Neural cell (in vitro differentiated cells): ENCODE results near the gene MAMDC4. TPM values are rescaled to one million over a fixed set of nuclear protein-coding genes. Genes with fewer than 3 reads are reported as not detected.

Experiments used
- H2AFZ ChIP-seq: fragments of 200-600, 300-800 bp; sonication (generic), shearing (Covaris generic); 2 replicates; pipeline ENCODE4 v1.6.0; 2014; ENCODE audit warnings: low read depth, mild to moderate bottlenecking, antibody characterized with exemption, low read length, moderate library complexity
- H3F3A ChIP-seq: fragments of 200-600 bp; shearing (Covaris generic); 2 replicates; pipeline ENCODE4 v1.6.1; 2016; ENCODE audit warnings: mild to moderate bottlenecking, moderate library complexity, mixed read lengths, antibody characterized with exemption, low read length; ENCODE audit not compliant: insufficient read depth, poor library complexity, severe bottlenecking
- H3K27ac ChIP-seq: fragments of 200-600, 300-800 bp; sonication (generic), shearing (Covaris generic); 2 replicates; pipeline ENCODE4 v1.5.1; 2014; ENCODE audit warnings: mild to moderate bottlenecking, low read length, moderate library complexity
- H3K27me3 ChIP-seq: fragments of 300-800, 200-600 bp; sonication (generic), shearing (Covaris generic); 2 replicates; pipeline ENCODE4 v1.6.0; 2014; ENCODE audit warnings: mild to moderate bottlenecking, low read depth, low read length, moderate library complexity; ENCODE audit not compliant: insufficient read depth
- H3K36me3 ChIP-seq: fragments of 300-800, 200-600 bp; sonication (generic), shearing (Covaris generic); 2 replicates; pipeline ENCODE4 v1.5.1; 2014; ENCODE audit warnings: mild to moderate bottlenecking, antibody characterized with exemption, low read length, moderate library complexity; ENCODE audit not compliant: insufficient read depth
- H3K4me2 ChIP-seq: fragments of 300-800, 200-600 bp; sonication (generic), shearing (Covaris generic); 2 replicates; pipeline ENCODE4 v1.6.0; 2014; ENCODE audit warnings: mild to moderate bottlenecking, low read length
- H3K4me3 ChIP-seq: fragments of 300-800, 200-600 bp; sonication (generic), shearing (Covaris generic); 2 replicates; pipeline ENCODE4 v1.5.1; 2014; ENCODE audit warnings: mild to moderate bottlenecking, low read length, moderate library complexity
- H3K79me2 ChIP-seq: fragments of 200-600 bp; shearing (Covaris generic); replicated peaks from 2 replicates; pipeline ENCODE4 v1.6.0; 2014; ENCODE audit warnings: mild to moderate bottlenecking, low read length, moderate library complexity; ENCODE audit not compliant: insufficient read depth
- H3K9ac ChIP-seq: fragments of 300-800, 200-600 bp; sonication (generic), shearing (Covaris generic); 2 replicates; pipeline ENCODE4 v1.6.1; 2016; ENCODE audit warnings: mild to moderate bottlenecking, low read length, mixed read lengths
- H3K9me2 ChIP-seq: fragments of 200-600 bp; shearing (Covaris generic); 2 replicates; pipeline ENCODE4 v1.6.1; 2016; ENCODE audit warnings: mild to moderate bottlenecking, low read length, mixed read lengths; ENCODE audit not compliant: insufficient read depth
- H3K9me3 ChIP-seq: fragments of 200-600, 300-800 bp; sonication (generic), shearing (Covaris generic); 2 replicates; pipeline ENCODE4 v1.6.1; 2016; ENCODE audit warnings: mild to moderate bottlenecking, mixed run types, low read length, moderate library complexity, mixed read lengths
- H4K20me1 ChIP-seq: fragments of 200-600 bp; shearing (Covaris generic); 2 replicates; pipeline ENCODE4 v1.6.1; 2016; ENCODE audit warnings: mild to moderate bottlenecking, mixed run types; ENCODE audit not compliant: insufficient read depth
- EP300 ChIP-seq: fragments of 450-650 bp; conservative IDR thresholded peaks from 2 replicates; pipeline ENCODE4 v1.6.1; 2014; ENCODE audit warnings: antibody characterized with exemption, mild to moderate bottlenecking, moderate library complexity; ENCODE audit not compliant: poor library complexity, severe bottlenecking
- EZH2 ChIP-seq: fragments of 200-600, 300-800 bp; shearing (Covaris generic), sonication (generic); IDR thresholded peaks from 2 replicates; pipeline ENCODE4 v1.6.1; 2014; ENCODE audit warnings: antibody characterized with exemption, low read length, borderline replicate concordance, mild to moderate bottlenecking; ENCODE audit not compliant: insufficient read depth, poor library complexity, severe bottlenecking
- MXI1 ChIP-seq: fragments of 450-650 bp; conservative IDR thresholded peaks from 2 replicates; pipeline ENCODE4 v1.6.1; 2014; ENCODE audit warnings: antibody characterized with exemption, mild to moderate bottlenecking; ENCODE audit not compliant: poor library complexity, severe bottlenecking
- POLR2AphosphoS5 ChIP-seq: IDR thresholded peaks from 2 replicates; pipeline ENCODE4 v1.6.1; 2012
- RAD21 ChIP-seq: fragments of 450-650 bp; conservative IDR thresholded peaks from 2 replicates; pipeline ENCODE4 v1.6.1; 2014; ENCODE audit warnings: antibody characterized with exemption, mild to moderate bottlenecking, moderate library complexity
- SMC3 ChIP-seq: fragments of 450-650 bp; conservative IDR thresholded peaks from 2 replicates; pipeline ENCODE4 v1.6.1; 2014; ENCODE audit warnings: antibody characterized with exemption, mild to moderate bottlenecking, moderate library complexity; ENCODE audit not compliant: poor library complexity
- TAF1 ChIP-seq: IDR thresholded peaks from 2 replicates; pipeline ENCODE4 v1.6.1; 2012; ENCODE audit warnings: low read depth
- polyA plus RNA-seq: library from polyadenylated mRNA; depleted of rRNA; stranded (reverse); fragments of >200 nt; gene quantifications from 2 replicates; pipeline ENCODE4 v1.2.3, GENCODE V29; 2014
- TF ChIP-seq, protein P1 (sequence below): IDR thresholded peaks from 2 replicates; pipeline ENCODE4 v1.6.1; 2012; ENCODE audit warnings: borderline replicate concordance
- TF ChIP-seq, protein P2 (sequence below): fragments of 450-650 bp; IDR thresholded peaks from 2 replicates; pipeline ENCODE4 v1.5.1; 2014; ENCODE audit warnings: antibody characterized with exemption, mild to moderate bottlenecking, moderate library complexity; ENCODE audit not compliant: poor library complexity, severe bottlenecking

The MAMDC4 gene
- polyA plus RNA-seq, 1 donor from 2014 or later = 13.1 TPM

DNA sequence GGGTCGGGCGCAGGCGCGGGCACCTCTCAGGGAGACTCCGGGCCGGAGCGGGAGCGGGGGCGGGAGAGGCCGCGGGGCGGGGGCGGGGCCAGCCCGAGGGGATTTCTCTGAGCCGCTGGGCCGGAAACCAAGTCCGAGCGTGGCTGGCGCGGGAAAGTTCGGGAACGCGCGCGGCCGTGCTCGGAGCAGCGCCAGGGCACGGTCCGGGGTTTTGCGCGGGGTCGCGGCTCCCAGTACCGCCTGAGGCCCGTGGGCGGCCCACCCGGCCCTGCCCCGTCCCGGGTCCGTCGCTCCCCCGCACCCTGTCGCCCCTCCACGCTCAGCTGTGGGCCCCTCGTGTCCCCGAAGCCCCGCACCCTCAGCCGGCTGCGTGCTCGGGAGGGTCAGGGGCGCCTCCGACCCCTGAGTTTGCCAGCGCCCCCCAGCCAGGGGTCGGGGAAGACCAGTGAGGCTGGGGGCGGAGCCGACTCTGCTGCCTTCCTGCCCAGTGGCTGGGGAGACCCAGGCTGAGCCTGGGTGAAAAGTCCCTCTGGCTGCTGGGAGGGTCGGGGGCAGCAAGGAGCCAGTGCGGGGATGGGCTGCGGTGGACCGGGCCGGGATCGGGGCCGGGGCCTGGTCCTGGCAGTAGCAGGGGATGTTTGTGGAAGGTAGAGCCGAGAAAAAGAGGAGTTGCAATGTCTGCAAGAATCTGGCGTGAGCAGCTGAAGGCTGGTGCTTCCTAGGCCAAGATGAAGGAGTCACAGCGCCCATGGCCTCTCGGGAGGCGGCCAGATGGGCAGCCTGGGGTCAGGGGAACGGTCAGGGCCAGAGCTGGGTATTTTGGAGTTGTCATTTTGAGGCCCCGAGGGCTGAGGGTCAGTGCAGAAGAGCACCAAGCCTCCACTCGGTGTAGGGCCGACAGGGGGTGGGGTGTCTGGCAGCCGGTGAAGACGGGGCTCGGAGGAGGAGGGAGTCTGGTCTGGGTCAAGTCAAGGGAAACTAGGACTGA, 34.8 kb downstream of the MAMDC4 start:
- H3K4me3 ChIP-seq = peak overlapping the region; percentile 96
- no peaks in the 10 kb centered on the region for H3K36me3 ChIP-seq
- H3K9ac ChIP-seq = peak overlapping the region; percentile 69
- TF ChIP-seq MXI1 (peak; percentile 2), RAD21 (no peak), EZH2 (no peak), EP300 (no peak), POLR2AphosphoS5 (no peak)
- no peaks in the 10 kb centered on the region for H3K9me2 ChIP-seq
- peaks cover 7% of the 10 kb centered on the region for H3K79me2 ChIP-seq
- peak overlapping the region; percentile 38 for H2AFZ ChIP-seq
- H3K9me3 ChIP-seq = no peaks in the 10 kb centered on the region
- H3K4me2 ChIP-seq = peak overlapping the region; percentile 42
- no peaks in the 10 kb centered on the region for H3F3A ChIP-seq
- no peaks in the 10 kb centered on the region for H3K27me3 ChIP-seq
- no peaks in the 10 kb centered on the region for H4K20me1 ChIP-seq
- H3K27ac ChIP-seq = peak overlapping the region; percentile 12

DNA sequence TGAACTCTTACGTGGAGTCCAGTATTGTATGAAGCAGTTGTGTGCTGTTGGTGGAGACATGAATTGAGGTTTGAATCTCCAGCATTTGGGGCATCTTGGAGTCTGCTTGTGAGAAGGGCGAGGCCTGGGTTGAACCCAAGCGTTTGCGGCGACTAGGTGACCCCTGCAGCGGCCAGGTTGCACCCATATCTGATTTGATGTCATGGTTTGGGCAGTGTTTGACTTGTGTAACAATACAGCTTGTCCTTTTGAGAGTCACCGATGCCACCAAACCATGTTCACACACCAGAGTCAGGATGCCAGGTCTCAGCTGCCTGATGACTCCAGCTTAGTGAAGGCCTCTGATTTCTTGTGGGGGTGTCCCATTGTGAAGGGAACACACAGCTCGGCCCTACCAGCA, 36.3 kb downstream of the MAMDC4 start:
- Histone ChIP-seq H2AFZ (no peak overlapping the region), H4K20me1 (no peaks in the 10 kb centered on the region), H3K79me2 (peaks cover 7% of the 10 kb centered on the region)

DNA sequence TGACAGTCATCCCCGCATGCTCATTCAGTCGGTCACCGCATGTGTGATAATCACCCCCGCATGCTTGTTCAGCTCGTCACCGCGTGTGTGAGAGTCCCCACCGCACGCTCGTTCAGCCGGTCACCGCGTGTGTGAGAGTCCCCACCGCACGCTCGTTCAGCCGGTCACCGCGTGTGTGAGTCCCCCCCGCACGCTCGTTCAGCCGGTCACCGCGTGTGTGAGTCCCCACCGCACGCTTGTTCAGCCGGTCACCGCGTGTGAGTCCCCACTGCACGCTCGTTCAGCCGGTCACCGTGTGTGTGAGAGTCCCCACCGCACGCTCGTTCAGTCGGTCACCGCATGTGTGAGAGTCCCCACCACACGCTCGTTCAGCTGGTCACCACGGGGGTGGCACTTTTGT, 37.7 kb downstream of the MAMDC4 start:
- H3K9me2 ChIP-seq = no peaks in the 10 kb centered on the region
- TF ChIP-seq, protein P1, sequence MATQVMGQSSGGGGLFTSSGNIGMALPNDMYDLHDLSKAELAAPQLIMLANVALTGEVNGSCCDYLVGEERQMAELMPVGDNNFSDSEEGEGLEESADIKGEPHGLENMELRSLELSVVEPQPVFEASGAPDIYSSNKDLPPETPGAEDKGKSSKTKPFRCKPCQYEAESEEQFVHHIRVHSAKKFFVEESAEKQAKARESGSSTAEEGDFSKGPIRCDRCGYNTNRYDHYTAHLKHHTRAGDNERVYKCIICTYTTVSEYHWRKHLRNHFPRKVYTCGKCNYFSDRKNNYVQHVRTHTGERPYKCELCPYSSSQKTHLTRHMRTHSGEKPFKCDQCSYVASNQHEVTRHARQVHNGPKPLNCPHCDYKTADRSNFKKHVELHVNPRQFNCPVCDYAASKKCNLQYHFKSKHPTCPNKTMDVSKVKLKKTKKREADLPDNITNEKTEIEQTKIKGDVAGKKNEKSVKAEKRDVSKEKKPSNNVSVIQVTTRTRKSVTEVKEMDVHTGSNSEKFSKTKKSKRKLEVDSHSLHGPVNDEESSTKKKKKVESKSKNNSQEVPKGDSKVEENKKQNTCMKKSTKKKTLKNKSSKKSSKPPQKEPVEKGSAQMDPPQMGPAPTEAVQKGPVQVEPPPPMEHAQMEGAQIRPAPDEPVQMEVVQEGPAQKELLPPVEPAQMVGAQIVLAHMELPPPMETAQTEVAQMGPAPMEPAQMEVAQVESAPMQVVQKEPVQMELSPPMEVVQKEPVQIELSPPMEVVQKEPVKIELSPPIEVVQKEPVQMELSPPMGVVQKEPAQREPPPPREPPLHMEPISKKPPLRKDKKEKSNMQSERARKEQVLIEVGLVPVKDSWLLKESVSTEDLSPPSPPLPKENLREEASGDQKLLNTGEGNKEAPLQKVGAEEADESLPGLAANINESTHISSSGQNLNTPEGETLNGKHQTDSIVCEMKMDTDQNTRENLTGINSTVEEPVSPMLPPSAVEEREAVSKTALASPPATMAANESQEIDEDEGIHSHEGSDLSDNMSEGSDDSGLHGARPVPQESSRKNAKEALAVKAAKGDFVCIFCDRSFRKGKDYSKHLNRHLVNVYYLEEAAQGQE = no peak
- TF ChIP-seq POLR2AphosphoS5 = no peak
- TF ChIP-seq MXI1 = no peak
- TF ChIP-seq EZH2 = no peak
- TF ChIP-seq TAF1 = no peak
- no peak for TF ChIP-seq RAD21
- no peak for TF ChIP-seq SMC3
- TF ChIP-seq, protein P2, sequence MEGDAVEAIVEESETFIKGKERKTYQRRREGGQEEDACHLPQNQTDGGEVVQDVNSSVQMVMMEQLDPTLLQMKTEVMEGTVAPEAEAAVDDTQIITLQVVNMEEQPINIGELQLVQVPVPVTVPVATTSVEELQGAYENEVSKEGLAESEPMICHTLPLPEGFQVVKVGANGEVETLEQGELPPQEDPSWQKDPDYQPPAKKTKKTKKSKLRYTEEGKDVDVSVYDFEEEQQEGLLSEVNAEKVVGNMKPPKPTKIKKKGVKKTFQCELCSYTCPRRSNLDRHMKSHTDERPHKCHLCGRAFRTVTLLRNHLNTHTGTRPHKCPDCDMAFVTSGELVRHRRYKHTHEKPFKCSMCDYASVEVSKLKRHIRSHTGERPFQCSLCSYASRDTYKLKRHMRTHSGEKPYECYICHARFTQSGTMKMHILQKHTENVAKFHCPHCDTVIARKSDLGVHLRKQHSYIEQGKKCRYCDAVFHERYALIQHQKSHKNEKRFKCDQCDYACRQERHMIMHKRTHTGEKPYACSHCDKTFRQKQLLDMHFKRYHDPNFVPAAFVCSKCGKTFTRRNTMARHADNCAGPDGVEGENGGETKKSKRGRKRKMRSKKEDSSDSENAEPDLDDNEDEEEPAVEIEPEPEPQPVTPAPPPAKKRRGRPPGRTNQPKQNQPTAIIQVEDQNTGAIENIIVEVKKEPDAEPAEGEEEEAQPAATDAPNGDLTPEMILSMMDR = no peak
- TF ChIP-seq EP300 = no peak
- no peak overlapping the region for H2AFZ ChIP-seq
- H3K79me2 ChIP-seq = peaks cover 7% of the 10 kb centered on the region
- no peaks in the 10 kb centered on the region for H4K20me1 ChIP-seq
- no peaks in the 10 kb centered on the region for H3K36me3 ChIP-seq
- no peaks in the 10 kb centered on the region for H3F3A ChIP-seq
- H3K4me3 ChIP-seq = no peak overlapping the region
- H3K4me2 ChIP-seq = no peak overlapping the region
- H3K9ac ChIP-seq = no peak overlapping the region
- H3K27ac ChIP-seq = no peak overlapping the region
- H3K9me3 ChIP-seq = no peaks in the 10 kb centered on the region
- no peaks in the 10 kb centered on the region for H3K27me3 ChIP-seq

More for the DNA sequence above, 36.3 kb downstream of the MAMDC4 start:
- Histone ChIP-seq H3K9ac (no peak overlapping the region), H3K9me3 (no peaks in the 10 kb centered on the region), H3K4me3 (no peak overlapping the region), H3K27ac (no peak overlapping the region), H3K4me2 (no peak overlapping the region), H3K36me3 (no peaks in the 10 kb centered on the region), H3K27me3 (no peaks in the 10 kb centered on the region), H3K9me2 (no peaks in the 10 kb centered on the region), H3F3A (no peaks in the 10 kb centered on the region)
- TF ChIP-seq, protein P1 = no peak
- TF ChIP-seq SMC3 (no peak), TAF1 (no peak)
